Measurements from ENCODE around the gene XCL2. TPM values are rescaled to one million over a fixed set of nuclear protein-coding genes. Genes with fewer than 3 reads are reported as not detected.

The XCL2 gene
- total and polyA plus RNA-seq, 8 donors: 0.35 to 25.4 TPM; not detected in 6

DNA sequence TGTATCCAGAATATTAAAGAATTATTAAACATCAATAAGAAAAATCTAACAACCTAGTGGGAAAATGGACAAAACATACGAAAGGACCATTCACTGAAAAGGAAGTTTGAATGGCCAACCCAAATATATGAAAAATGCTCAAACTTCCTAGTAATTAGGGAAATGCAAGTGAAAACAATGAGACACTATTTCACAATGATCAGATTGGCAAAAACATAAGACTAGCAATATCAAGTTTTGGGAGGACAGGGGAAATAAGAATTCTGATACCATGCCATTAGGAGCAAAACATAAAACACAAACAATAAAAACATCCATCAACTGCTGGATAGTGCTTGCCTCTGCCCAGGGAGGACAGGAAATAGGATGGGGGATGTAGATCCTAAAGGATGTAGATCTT lies 14.3 kb downstream of the XCL2 start:
- intact Hi-C loops (cut with DNase I; ENCODE audit: low total_unique reads): no loop called here
- no peaks in the 10 kb centered on the region for H3K27me3 ChIP-seq
- no peak overlapping the region for H3K27ac ChIP-seq
- TF ChIP-seq POLR2A (IDR thresholded peaks at IDR 0.05) (no peak), POLR2AphosphoS5 (IDR thresholded peaks at IDR 0.05) (no peak)
- H3K4me1 ChIP-seq: no peaks in the 10 kb centered on the region
- no peak for DNase-seq
- 69 to 87% (median 83%) methylated on average over 1 of the region's 1 CpG for WGBS, 5 donors
- H3K36me3 ChIP-seq: no peaks in the 10 kb centered on the region
- no peak overlapping the region for H3K4me3 ChIP-seq
- no peaks in the 10 kb centered on the region for H3K9me3 ChIP-seq

DNA sequence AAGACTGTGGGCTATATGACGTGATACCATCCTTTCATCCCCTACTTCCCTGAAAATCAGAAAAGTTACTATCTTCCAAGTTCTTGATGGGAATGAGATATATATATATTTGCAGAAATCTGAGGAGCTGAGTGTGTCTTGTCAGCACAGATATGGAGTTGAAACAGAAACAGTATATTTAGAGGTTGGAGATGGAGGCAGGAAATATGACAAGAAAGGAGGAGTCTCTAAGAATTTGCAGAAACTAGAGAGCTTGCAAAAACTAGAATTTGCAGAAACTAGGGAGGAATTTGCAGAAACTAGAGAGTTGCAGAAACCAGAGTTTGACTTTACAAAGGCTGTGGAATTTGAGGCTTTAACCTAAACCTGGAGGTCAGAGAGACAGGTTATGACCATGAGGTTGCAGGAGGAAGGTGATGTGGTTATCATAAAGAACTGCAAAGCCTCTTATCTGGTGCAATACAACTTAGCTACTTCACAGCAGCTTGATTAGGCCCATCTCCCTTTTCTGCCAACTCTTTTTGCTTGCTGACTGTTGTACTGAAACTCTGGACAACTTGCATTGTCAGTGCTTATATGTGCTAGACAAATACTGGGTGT lies 22.3 kb downstream of the XCL2 start:
- DNase-seq: no peak
- intact Hi-C loops (cut with DNase I; ENCODE audit: low total_unique reads): no loop called here
- TF ChIP-seq EP300 (IDR thresholded peaks at IDR 0.05) (no peak), POLR2A (IDR thresholded peaks at IDR 0.05) (no peak), POLR2AphosphoS5 (IDR thresholded peaks at IDR 0.05) (no peak)
- TF ChIP-seq, protein P1, sequence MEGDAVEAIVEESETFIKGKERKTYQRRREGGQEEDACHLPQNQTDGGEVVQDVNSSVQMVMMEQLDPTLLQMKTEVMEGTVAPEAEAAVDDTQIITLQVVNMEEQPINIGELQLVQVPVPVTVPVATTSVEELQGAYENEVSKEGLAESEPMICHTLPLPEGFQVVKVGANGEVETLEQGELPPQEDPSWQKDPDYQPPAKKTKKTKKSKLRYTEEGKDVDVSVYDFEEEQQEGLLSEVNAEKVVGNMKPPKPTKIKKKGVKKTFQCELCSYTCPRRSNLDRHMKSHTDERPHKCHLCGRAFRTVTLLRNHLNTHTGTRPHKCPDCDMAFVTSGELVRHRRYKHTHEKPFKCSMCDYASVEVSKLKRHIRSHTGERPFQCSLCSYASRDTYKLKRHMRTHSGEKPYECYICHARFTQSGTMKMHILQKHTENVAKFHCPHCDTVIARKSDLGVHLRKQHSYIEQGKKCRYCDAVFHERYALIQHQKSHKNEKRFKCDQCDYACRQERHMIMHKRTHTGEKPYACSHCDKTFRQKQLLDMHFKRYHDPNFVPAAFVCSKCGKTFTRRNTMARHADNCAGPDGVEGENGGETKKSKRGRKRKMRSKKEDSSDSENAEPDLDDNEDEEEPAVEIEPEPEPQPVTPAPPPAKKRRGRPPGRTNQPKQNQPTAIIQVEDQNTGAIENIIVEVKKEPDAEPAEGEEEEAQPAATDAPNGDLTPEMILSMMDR (IDR thresholded peaks at IDR 0.05): no peak
- Histone ChIP-seq H3K9me3 (no peaks in the 10 kb centered on the region), H3K27me3 (no peaks in the 10 kb centered on the region), H3K27ac (no peak overlapping the region), H3K4me1 (peaks cover 0 to 5% (median 0%) of the 10 kb centered on the region in 4 donors), H3K36me3 (no peaks in the 10 kb centered on the region), H3K4me3 (no peak overlapping the region)
- 79 to 92% (median 91%) methylated on average over 1 of the region's 1 CpG for WGBS, 5 donors

DNA sequence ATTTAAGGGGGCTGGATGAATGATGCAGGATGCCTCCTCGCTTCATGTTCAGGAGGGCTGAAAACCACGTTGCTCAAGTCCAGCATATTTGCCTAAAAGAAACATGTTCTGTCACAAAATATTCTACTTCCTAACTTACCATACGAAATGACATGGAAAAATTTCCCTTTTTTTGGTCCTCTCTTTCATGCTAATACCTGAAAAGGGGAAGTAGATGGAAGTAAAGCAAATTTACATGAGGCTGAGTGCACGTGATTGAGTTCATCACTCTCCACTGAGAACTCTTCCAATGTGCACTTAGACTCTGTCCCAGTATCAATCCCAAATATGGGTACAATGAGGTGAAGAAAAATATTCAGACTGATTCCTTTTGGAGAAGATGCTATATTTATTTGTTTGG lies 23.0 kb downstream of the XCL2 start:
- intact Hi-C loops (cut with DNase I; ENCODE audit: low total_unique reads): no loop called here
- 68 to 79% (median 73%) methylated on average over 4 of the region's 4 CpGs for WGBS, 5 donors
- H3K27ac ChIP-seq: no peak overlapping the region

DNA sequence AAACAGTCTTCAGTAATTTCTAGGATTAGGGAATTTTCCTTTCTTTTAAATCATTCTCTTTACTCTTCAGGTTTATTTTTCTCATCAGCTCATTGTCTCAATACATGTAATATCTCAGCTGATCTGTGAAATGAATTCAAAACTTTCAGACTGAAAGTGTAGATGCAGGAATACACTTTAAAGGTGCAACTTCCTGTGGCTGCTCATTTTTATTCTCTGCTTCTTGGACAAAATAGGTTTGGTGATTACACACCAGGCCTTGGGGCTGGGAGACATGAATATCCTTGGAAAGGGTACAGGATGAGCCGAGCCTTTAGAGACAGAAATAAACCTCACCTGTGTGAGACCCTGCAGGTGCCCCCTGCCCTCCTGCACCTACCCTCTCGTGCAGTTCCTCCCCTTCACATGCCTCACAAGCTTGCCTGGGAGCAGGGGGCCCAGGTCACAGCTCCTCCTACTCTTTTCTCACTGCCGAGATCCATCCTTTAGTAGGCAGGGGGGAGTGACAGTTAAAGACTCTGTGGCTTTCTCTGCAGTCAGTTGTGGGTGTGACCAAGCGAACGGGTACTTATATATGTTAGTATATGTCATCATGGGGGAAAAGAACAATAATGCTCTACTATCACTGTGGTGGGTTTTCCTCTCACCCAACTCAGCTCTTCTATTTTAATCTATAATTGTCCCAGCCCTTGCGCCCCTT lies 23.6 kb downstream of the XCL2 start:
- peaks cover 0 to 5% (median 0%) of the 10 kb centered on the region in 4 donors for H3K4me1 ChIP-seq
- WGBS, 5 donors: 56 to 71% (median 63%) methylated on average over 6 of the region's 6 CpGs
- H3K27me3 ChIP-seq: no peaks in the 10 kb centered on the region
- H3K9me3 ChIP-seq: no peaks in the 10 kb centered on the region
- DNase-seq: peak in 1 of 2 donors; percentile 32
- intact Hi-C loops (cut with DNase I; ENCODE audit: low total_unique reads): no loop called here
- TF ChIP-seq EP300 (IDR thresholded peaks at IDR 0.05): no peak
- no peaks in the 10 kb centered on the region for H3K36me3 ChIP-seq
- H3K4me3 ChIP-seq: no peak overlapping the region
- H3K27ac ChIP-seq: no peak overlapping the region

More for the DNA sequence above, 23.0 kb downstream of the XCL2 start:
- H3K36me3 ChIP-seq: no peaks in the 10 kb centered on the region
- TF ChIP-seq EP300 (IDR thresholded peaks at IDR 0.05) (no peak), POLR2AphosphoS5 (IDR thresholded peaks at IDR 0.05) (no peak), POLR2A (IDR thresholded peaks at IDR 0.05) (no peak)
- TF ChIP-seq, protein P1 (IDR thresholded peaks at IDR 0.05): no peak
- H3K27me3 ChIP-seq: no peaks in the 10 kb centered on the region
- peaks cover 0 to 5% (median 0%) of the 10 kb centered on the region in 4 donors for H3K4me1 ChIP-seq
- DNase-seq: no peak
- H3K4me3 ChIP-seq: no peak overlapping the region
- H3K9me3 ChIP-seq: no peaks in the 10 kb centered on the region

DNA sequence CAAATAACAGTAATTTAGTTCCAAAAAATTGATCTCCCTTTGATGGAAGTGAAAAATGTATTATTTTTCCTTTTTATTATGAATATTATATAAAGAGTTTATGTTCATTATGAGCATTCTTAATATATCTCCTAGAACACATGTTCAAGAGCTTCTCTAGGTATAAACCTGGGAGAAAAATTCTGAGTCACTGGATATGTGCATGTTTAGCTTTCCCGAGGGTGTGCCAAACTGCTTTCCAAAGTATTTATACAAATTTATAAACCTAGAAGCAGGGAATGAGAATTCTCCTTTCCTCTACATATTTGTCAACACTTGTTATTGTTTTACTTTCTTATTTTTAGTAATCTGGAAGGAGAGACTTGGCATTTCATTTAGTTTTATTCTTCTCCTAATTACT lies 25.0 kb downstream of the XCL2 start:
- Histone ChIP-seq H3K4me1 (peaks cover 0 to 17% (median 10%) of the 10 kb centered on the region in 4 donors), H3K9me3 (no peaks in the 10 kb centered on the region), H3K27ac (no peak overlapping the region), H3K36me3 (no peaks in the 10 kb centered on the region), H3K4me3 (no peak overlapping the region), H3K27me3 (no peaks in the 10 kb centered on the region)
- WGBS, 5 donors: 69 to 85% (median 78%) methylated on average over 1 of the region's 1 CpG
- intact Hi-C loops (cut with DNase I; ENCODE audit: low total_unique reads): no loop called here
- no peak for DNase-seq
- TF ChIP-seq POLR2AphosphoS5 (IDR thresholded peaks at IDR 0.05) (no peak), EP300 (IDR thresholded peaks at IDR 0.05) (no peak), POLR2A (IDR thresholded peaks at IDR 0.05) (no peak)
- TF ChIP-seq, protein P1 (IDR thresholded peaks at IDR 0.05): no peak

Data from stomach (tissue), 9 donors.